Testis (tissue), 2 donors: ENCODE data around the gene FBLN2.

Experiments
- POLR2A ChIP-seq: fragments of 450-650 bp; IDR thresholded peaks from one replicate; pipeline ENCODE4 v1.6.1; 2017; ENCODE audit warnings: antibody characterized with exemption, mild to moderate bottlenecking, moderate library complexity
- TF ChIP-seq, protein P1 (sequence below), 3 experiments: fragments of 450-650 bp in 2 of 3; fragments of 200-600 bp in 1 of 3; sonication (generic) in 1 of 3; IDR thresholded peaks; one replicate each; pipeline ENCODE4 v1.5.1; 2016 to 2019; ENCODE audit warnings: antibody characterized with exemption in 3 of 3, mild to moderate bottlenecking in 2 of 3, moderate library complexity in 1 of 3

DNA sequence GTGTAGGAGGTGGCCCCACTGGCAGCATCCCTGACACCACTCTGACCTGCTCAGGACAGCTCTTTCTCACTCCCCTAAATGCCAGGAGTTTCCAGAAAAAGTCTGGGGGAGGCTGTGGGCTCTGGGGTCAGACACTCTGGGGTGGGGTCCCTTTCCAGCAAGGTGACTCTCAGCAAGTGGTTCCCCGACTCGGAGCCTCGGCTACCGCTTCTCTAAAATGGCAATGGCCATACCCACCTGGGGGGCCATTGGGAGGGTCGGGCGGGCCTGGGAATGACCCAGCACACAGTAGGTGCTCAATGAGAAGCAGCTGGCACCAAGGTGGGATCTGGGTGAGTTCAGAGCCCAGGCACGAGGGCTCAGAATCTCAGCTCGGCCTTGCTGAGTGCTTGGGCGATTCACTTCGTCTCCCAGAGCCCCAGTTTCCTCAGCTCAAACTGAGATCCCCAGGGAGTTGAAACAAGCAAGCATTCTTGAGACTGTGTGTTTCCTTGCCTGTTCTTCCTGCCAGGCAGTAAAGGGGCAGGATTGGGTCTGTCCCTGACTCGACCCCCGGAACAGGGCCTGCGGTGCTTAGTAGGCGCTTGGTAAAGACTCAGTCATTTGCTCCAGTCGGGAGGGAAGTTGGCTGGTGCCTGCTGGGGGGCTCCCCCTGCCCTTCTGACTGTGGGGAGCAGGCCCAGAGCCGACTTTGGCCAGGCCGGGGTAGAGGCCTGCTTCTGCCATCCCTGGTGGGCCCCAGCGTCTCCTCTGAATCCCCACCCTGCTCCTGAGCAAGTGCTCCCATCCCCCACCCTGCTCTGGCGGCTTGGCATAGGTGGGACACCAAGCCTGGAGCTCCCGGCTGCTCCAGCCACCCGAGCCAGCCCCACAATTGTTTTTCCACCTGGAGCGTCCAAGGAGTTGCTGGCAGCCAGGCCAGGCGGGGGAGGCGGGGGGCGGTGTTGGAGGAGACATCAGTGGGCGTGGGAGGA, 32.9 kb upstream of the FBLN2 start:
- TF ChIP-seq, protein P1, sequence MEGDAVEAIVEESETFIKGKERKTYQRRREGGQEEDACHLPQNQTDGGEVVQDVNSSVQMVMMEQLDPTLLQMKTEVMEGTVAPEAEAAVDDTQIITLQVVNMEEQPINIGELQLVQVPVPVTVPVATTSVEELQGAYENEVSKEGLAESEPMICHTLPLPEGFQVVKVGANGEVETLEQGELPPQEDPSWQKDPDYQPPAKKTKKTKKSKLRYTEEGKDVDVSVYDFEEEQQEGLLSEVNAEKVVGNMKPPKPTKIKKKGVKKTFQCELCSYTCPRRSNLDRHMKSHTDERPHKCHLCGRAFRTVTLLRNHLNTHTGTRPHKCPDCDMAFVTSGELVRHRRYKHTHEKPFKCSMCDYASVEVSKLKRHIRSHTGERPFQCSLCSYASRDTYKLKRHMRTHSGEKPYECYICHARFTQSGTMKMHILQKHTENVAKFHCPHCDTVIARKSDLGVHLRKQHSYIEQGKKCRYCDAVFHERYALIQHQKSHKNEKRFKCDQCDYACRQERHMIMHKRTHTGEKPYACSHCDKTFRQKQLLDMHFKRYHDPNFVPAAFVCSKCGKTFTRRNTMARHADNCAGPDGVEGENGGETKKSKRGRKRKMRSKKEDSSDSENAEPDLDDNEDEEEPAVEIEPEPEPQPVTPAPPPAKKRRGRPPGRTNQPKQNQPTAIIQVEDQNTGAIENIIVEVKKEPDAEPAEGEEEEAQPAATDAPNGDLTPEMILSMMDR (IDR thresholded peaks at IDR 0.05), result no peak
- no peak for TF ChIP-seq POLR2A
